Chondrocyte (in vitro differentiated cells): Measurements from ENCODE around the gene LTC4S. TPM values are rescaled to one million over a fixed set of nuclear protein-coding genes. Genes with fewer than 3 reads are reported as not detected.

Experiments
- DNase-seq: peaks from one replicate; pipeline ENCODE4 v3.0.0; 2021; ENCODE audit warnings: mixed read lengths, low spot score
- H3K27ac Mint-ChIP-seq: one replicate; pipeline ENCODE4 v1.8.0; 2021; ENCODE audit warnings: mild to moderate bottlenecking, moderate library complexity, mixed read lengths; ENCODE audit not compliant: unreplicated experiment
- H3K27me3 Mint-ChIP-seq: 2 replicates; pipeline ENCODE4 v1.8.0; 2021; ENCODE audit warnings: low read depth, mixed read lengths
- H3K36me3 Mint-ChIP-seq: 2 replicates; pipeline ENCODE4 v1.8.0; 2021; ENCODE audit warnings: low read depth, mixed read lengths
- H3K4me1 Mint-ChIP-seq: 2 replicates; pipeline ENCODE4 v1.8.0; 2021; ENCODE audit warnings: low read depth, mild to moderate bottlenecking, mixed read lengths
- H3K4me3 Mint-ChIP-seq: one replicate; pipeline ENCODE4 v1.8.0; 2021; ENCODE audit warnings: mild to moderate bottlenecking, moderate library complexity, mixed read lengths; ENCODE audit not compliant: unreplicated experiment
- H3K9me3 Mint-ChIP-seq: 2 replicates; pipeline ENCODE4 v1.8.0; 2021; ENCODE audit warnings: low read depth, mixed read lengths
- CTCF ChIP-seq: fragments of 200-600 bp; sonication (generic); IDR thresholded peaks from 2 replicates; pipeline ENCODE4 v1.5.0; 2021; ENCODE audit warnings: antibody characterized with exemption, mild to moderate bottlenecking, moderate library complexity
- total RNA-seq: library from RNA; stranded (reverse); gene quantifications from 3 replicates; pipeline ENCODE4 v1.2.1, GENCODE V29; 2021

The LTC4S gene
- total RNA-seq, 1 donor from 2014 or later: 1.2 TPM

- Mint-ChIP-seq H3K36me3 (peaks cover 30% of the 10 kb centered on the region), H3K4me1 (peaks cover 7% of the 10 kb centered on the region), H3K4me3 (no peak overlapping the region), H3K27me3 (no peaks in the 10 kb centered on the region), H3K9me3 (no peaks in the 10 kb centered on the region), H3K27ac (no peak overlapping the region)
- DNase-seq: no peak
- TF ChIP-seq CTCF: no peak
Measured at GRCh38 chr5:179772351-179772750, 21.4 kb upstream of the LTC4S start.

GRCh38 chr5:179773686-179774040, 20.1 kb upstream of the LTC4S start:
- no peak overlapping the region for H3K4me3 Mint-ChIP-seq
- no peak for TF ChIP-seq CTCF
- no peak overlapping the region for H3K27ac Mint-ChIP-seq
- no peak for DNase-seq
- H3K9me3 Mint-ChIP-seq: no peaks in the 10 kb centered on the region
- no peaks in the 10 kb centered on the region for H3K27me3 Mint-ChIP-seq
- H3K36me3 Mint-ChIP-seq: peaks cover 37% of the 10 kb centered on the region
- H3K4me1 Mint-ChIP-seq: no peaks in the 10 kb centered on the region

- Mint-ChIP-seq H3K27me3 (no peaks in the 10 kb centered on the region), H3K27ac (no peak overlapping the region), H3K9me3 (no peaks in the 10 kb centered on the region), H3K4me3 (no peak overlapping the region), H3K36me3 (peaks cover 35% of the 10 kb centered on the region), H3K4me1 (no peaks in the 10 kb centered on the region)
- TF ChIP-seq CTCF: no peak
- no peak for DNase-seq
Measured at GRCh38 chr5:179774442-179774841, 19.3 kb upstream of the LTC4S start.

GRCh38 chr5:179776411-179776938, 17.3 kb upstream of the LTC4S start:
- H3K9me3 Mint-ChIP-seq: no peaks in the 10 kb centered on the region
- H3K27ac Mint-ChIP-seq: no peak overlapping the region
- no peak for TF ChIP-seq CTCF
- no peaks in the 10 kb centered on the region for H3K27me3 Mint-ChIP-seq
- no peak for DNase-seq
- peaks cover 37% of the 10 kb centered on the region for H3K36me3 Mint-ChIP-seq
- no peak overlapping the region for H3K4me3 Mint-ChIP-seq
- no peaks in the 10 kb centered on the region for H3K4me1 Mint-ChIP-seq

- DNase-seq: no peak
- no peak overlapping the region for H3K27ac Mint-ChIP-seq
- H3K4me1 Mint-ChIP-seq: no peaks in the 10 kb centered on the region
- peaks cover 34% of the 10 kb centered on the region for H3K36me3 Mint-ChIP-seq
- TF ChIP-seq CTCF: no peak
- H3K4me3 Mint-ChIP-seq: no peak overlapping the region
- no peaks in the 10 kb centered on the region for H3K9me3 Mint-ChIP-seq
- no peaks in the 10 kb centered on the region for H3K27me3 Mint-ChIP-seq
Measured at GRCh38 chr5:179777456-179777855, 16.3 kb upstream of the LTC4S start.
